AML-193 (cell line): ENCODE data around the gene LARGE1.

Experiments used
- DNase-seq, 2 experiments: peaks; one replicate each; lab custom pipeline; 2025; lab: John Stamatoyannopoulos, UW

Gene LARGE1

GRCh38 chr22:33913188-33913587 is 7.1 kb downstream of the LARGE1 start:
- DNase-seq: no peak

- no peak for DNase-seq
Observed at GRCh38 chr22:33909911-33910310, 10.4 kb downstream of the LARGE1 start.

GRCh38 chr22:33909075-33909458 is 11.2 kb downstream of the LARGE1 start:
- no peak for DNase-seq

- DNase-seq: no peak
Observed at GRCh38 chr22:33908171-33909074, 11.9 kb downstream of the LARGE1 start.

- no peak for DNase-seq
Observed at GRCh38 chr22:33906954-33907353, 13.3 kb downstream of the LARGE1 start.

GRCh38 chr22:33906475-33906874 is 13.8 kb downstream of the LARGE1 start:
- no peak for DNase-seq

- DNase-seq: no peak
Observed at GRCh38 chr22:33903012-33903411, 17.3 kb downstream of the LARGE1 start.

- DNase-seq: no peak
Observed at GRCh38 chr22:33902073-33902472, 18.2 kb downstream of the LARGE1 start.

GRCh38 chr22:33898121-33898520 is 22.2 kb downstream of the LARGE1 start:
- no peak for DNase-seq

GRCh38 chr22:33897448-33897835 is 22.8 kb downstream of the LARGE1 start:
- DNase-seq: no peak

GRCh38 chr22:33896575-33897447 is 23.5 kb downstream of the LARGE1 start:
- no peak for DNase-seq

GRCh38 chr22:33896154-33896553 is 24.1 kb downstream of the LARGE1 start:
- no peak for DNase-seq

- no peak for DNase-seq
Observed at GRCh38 chr22:33895444-33895843, 24.8 kb downstream of the LARGE1 start.

GRCh38 chr22:33894515-33894914 is 25.8 kb downstream of the LARGE1 start:
- DNase-seq: no peak

- DNase-seq: no peak
Observed at GRCh38 chr22:33894036-33894435, 26.2 kb downstream of the LARGE1 start.

GRCh38 chr22:33893512-33893911 is 26.8 kb downstream of the LARGE1 start:
- DNase-seq: no peak

- no peak for DNase-seq
Observed at GRCh38 chr22:33891992-33892391, 28.3 kb downstream of the LARGE1 start.

- no peak for DNase-seq
Observed at GRCh38 chr22:33891455-33891854, 28.8 kb downstream of the LARGE1 start.

GRCh38 chr22:33889748-33890147 is 30.5 kb downstream of the LARGE1 start:
- no peak for DNase-seq

GRCh38 chr22:33888821-33889220 is 31.5 kb downstream of the LARGE1 start:
- no peak for DNase-seq

GRCh38 chr22:33887173-33887572 is 33.1 kb downstream of the LARGE1 start:
- no peak for DNase-seq

GRCh38 chr22:33886696-33887095 is 33.6 kb downstream of the LARGE1 start:
- DNase-seq: no peak

GRCh38 chr22:33884829-33885228 is 35.4 kb downstream of the LARGE1 start:
- DNase-seq: no peak
